ENCODE measurements around the gene CLEC18B.

DNA sequence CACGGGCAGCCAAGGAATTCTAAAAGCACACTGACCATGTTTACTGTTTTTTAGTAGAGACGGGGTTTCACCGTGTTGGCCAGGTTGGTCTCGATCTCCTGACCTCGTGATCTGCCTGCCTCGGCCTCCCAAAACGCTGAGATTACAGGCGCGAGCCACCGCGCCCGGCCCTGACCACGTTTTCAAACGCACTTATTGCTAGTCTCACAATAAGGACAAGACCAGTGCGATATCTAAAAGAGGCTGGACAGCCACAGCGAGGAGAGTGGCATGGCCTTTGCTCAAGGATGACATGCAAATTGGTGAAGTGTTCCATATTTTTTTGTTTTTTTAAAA is 35.0 kb upstream of the CLEC18B start:
- TF ChIP-seq, protein P1, sequence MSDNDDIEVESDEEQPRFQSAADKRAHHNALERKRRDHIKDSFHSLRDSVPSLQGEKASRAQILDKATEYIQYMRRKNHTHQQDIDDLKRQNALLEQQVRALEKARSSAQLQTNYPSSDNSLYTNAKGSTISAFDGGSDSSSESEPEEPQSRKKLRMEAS (IDR thresholded peaks at IDR 0.05): no peak
- TF ChIP-seq CEBPB (IDR thresholded peaks at IDR 0.05) (no peak), RAD21 (IDR thresholded peaks at IDR 0.05; ENCODE audit: low read depth) (no peak), YY1 (IDR thresholded peaks at IDR 0.05; ENCODE audit: low read depth) (no peak), TAF1 (IDR thresholded peaks at IDR 0.05; ENCODE audit: low read depth) (no peak), CREB1 (IDR thresholded peaks at IDR 0.05; ENCODE audit: low read depth) (no peak)

All from Ishikawa (cell line).